ENCODE data around the gene NSFL1C.

Gene NSFL1C

GRCh38 chr20:1457992-1458391 is 8.7 kb downstream of the NSFL1C start:
- DNase-seq: no peak

- DNase-seq: no peak
These were observed 10.3 kb downstream of the NSFL1C start for GRCh38 chr20:1456300-1456699.

- DNase-seq: no peak
These were observed 15.6 kb downstream of the NSFL1C start for GRCh38 chr20:1450926-1451491.

GRCh38 chr20:1449370-1449769 is 17.3 kb downstream of the NSFL1C start:
- no peak for DNase-seq

- no peak for DNase-seq
These were observed 18.5 kb downstream of the NSFL1C start for GRCh38 chr20:1448081-1448620.

GRCh38 chr20:1446536-1446935 is 20.1 kb downstream of the NSFL1C start:
- no peak for DNase-seq

- no peak for DNase-seq
These were observed 23.6 kb downstream of the NSFL1C start for GRCh38 chr20:1443085-1443484.

GRCh38 chr20:1442304-1442703 is 24.3 kb downstream of the NSFL1C start:
- no peak for DNase-seq

- no peak for DNase-seq
These were observed 25.5 kb downstream of the NSFL1C start for GRCh38 chr20:1441133-1441532.

- DNase-seq: no peak
These were observed 26.6 kb downstream of the NSFL1C start for GRCh38 chr20:1440024-1440423.

- no peak for DNase-seq
These were observed 28.3 kb downstream of the NSFL1C start for GRCh38 chr20:1438361-1438760.

- peak; percentile 84 for DNase-seq
These were observed 29.3 kb downstream of the NSFL1C start for GRCh38 chr20:1437235-1437904.

GRCh38 chr20:1436263-1436662 is 30.4 kb downstream of the NSFL1C start:
- no peak for DNase-seq

- DNase-seq: no peak
These were observed 31.3 kb downstream of the NSFL1C start for GRCh38 chr20:1435337-1435699.

GRCh38 chr20:1434571-1435336 is 31.9 kb downstream of the NSFL1C start:
- DNase-seq: peak; percentile 90

- no peak for DNase-seq
These were observed 35.5 kb downstream of the NSFL1C start for GRCh38 chr20:1431158-1431557.

- peak; percentile 75 for DNase-seq
These were observed 36.6 kb downstream of the NSFL1C start for GRCh38 chr20:1430004-1430451.

GRCh38 chr20:1429143-1429728 is 37.4 kb downstream of the NSFL1C start:
- DNase-seq: no peak

GRCh38 chr20:1427457-1428054 is 39.1 kb downstream of the NSFL1C start:
- no peak for DNase-seq

- DNase-seq: no peak
These were observed 40.3 kb downstream of the NSFL1C start for GRCh38 chr20:1426231-1426849.

GRCh38 chr20:1424336-1424735 is 42.3 kb downstream of the NSFL1C start:
- no peak for DNase-seq

- DNase-seq: peak; percentile 59
These were observed 43.0 kb downstream of the NSFL1C start for GRCh38 chr20:1423625-1424106.

Measured in suppressor macrophage treated with lipopolysaccharide for 4 hours (primary cell).